Right hindlimb (tissue), 1 donor: Measurements from ENCODE around the gene UCP1.
"Not testable (repeated sequence)": the region's sequence is repeated elsewhere in the genome, so short reads cannot be mapped to it uniquely, and the experiment has no call there.

Experiments
- DNase-seq: peaks from one replicate; pipeline ENCODE4 v3.0.0-alpha.2; 2018

UCP1 gene

DNA sequence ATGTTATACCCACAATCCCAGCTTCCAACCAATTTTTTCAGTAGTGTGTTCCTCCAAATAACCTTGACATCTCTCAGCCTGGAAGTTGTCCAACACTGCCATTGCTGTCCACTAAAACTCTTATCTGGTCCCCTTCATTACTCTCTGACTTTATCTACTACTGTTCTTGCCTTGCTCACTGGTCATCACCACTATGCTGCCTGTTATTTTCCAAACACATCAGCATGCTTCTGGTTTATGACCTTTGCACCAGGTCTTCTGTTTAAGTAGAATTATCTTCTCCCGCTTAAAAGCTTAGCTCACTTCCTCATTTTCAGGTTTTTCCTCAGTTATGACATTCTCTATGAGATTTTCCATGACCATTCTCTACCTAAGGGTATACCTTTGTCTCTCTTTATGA, 39.3 kb downstream of the UCP1 start:
- DNase-seq = no peak

DNA sequence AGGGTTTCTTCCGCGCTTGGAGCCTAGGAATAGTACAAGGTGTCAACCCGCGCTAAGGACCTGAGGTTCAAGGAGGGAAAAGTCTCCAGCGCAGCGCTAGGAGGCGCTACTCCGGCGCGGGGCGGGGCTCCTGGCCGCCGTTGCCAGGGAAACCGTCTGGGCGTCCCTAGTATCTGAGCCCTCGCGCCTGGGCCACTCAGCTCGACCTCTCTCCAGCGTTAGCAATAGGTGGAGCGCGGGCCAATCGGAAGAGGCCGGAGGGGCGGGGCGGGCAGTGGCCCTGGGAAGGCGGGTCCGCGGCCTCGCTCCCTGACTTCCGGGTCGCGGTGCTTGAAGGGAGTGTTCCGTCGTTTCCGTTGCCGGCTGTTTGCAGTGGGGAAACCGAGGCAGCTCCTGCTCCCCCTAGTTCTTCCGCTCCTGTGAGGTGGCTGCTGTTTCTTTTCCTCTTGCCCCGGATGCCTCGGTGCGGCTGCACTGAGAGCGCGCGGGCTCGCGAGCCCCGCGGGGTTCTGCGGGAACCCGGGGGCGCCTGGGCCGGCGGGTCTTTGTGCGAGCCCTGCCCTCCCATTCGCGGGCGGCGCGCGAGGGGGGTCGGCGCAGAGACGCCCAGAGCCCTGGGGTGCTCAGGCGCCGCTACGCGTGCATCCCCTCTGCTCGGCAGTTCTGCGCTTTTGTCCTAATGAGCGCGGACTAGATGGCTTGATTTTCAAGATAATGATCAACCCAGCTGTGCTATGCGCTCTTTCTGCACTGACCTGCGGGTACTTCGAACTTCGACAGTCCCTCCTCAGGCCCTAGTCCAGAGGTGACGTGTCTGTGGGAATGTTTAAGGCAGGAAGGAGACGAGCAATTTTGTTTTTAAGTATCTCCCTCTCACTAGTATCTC, 44.7 kb downstream of the UCP1 start, which contains the start of gene ELMOD2:
TSS of gene ELMOD2 (plus strand) at position 312 of the 886 bp plus-strand sequence. CDS start 1,261 bp downstream, outside the sequence.
- DNase-seq = peak; percentile 98

DNA sequence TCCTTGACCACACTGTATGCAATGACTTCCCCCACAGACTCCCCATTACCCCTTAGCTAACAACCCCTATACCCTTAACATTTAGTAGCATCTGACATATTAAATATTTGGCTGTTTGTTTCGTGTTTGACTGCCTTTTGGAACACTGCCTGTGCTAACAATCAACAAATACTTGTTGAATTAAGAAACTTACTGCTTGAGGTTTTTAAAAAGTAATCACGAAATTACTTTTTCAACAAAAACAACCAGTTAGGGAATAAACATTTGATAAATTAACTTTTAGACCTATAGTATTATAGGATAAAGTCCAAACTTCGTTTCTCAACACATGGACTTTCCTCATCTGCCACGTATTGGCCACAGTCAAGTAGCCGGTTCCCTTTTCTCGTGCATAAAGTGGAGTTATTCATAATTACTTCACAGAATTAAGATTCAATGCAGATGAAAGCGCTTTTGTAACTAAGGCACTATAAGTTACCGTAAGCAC, 45.3 kb downstream of the UCP1 start:
- no peak for DNase-seq

DNA sequence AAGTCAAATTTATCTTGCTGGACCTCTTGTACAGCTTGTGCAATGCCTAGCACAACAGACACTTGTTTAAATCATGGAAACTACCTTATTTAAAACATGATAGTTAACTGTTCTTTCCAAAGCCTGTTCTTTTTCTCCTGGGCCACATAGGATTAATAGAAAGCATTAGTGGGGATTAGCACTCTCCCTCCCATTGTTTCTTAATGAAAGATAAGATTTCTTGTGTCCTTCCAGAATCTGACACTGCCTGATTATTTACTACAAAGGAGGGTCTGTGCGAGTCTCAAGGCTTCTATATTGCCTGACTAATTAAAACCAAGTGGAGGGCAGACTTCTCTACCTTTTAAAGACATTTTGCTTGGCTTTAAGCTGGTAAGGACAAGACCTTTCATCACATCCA, 53.3 kb downstream of the UCP1 start:
- no peak for DNase-seq

DNA sequence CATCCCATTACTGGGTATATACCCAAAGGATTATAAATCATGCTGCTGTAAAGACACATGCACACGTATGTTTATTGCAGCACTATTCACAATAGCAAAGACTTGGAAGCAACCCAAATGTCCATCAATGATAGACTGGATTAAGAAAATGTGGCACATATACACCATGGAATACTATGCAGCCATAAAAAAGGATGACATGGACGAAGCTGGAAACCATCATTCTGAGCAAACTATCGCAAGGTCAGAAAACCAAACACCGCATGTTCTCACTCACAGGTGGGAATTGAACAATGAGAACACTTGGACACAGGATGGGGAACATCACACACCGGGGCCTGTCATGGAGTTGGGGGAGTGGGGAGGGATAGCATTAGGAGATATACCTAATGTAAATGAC, 55.0 kb downstream of the UCP1 start:
- not testable (repeated sequence) for DNase-seq
